GM12892 (cell line): ENCODE measurements around the gene TBC1D22A.

Source experiments
- POLR2A ChIP-seq: IDR thresholded peaks from 2 replicates; pipeline ENCODE4 v1.6.1; 2011; ENCODE audit warnings: low read depth, low read length, control low read depth
- POLR2AphosphoS5 ChIP-seq: IDR thresholded peaks from 2 replicates; pipeline ENCODE4 v1.6.1; 2011; ENCODE audit warnings: low read depth, low read length, control low read depth
- TAF1 ChIP-seq: IDR thresholded peaks from 2 replicates; pipeline ENCODE4 v1.6.1; 2011; ENCODE audit warnings: low read depth, mild to moderate bottlenecking, control low read depth, low read length, borderline replicate concordance

DNA sequence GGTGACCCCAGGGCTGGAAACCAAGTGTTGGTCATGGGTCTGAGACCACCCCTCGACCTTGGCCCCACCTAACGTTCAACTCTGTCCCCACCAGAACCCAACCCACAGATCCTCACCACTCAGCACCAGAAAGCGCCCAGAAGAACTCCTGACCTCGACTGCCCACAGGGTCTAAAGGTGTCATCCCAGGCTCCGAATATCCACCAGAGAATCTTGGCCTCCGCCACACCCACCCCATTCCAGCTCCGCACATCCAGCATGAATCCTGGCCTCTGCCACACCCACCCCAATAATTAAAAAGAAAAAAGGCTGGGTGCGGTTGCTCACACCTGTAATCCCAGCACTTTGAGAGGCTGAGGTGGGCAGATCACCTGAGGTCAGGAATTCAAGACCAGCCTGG is 25.7 kb upstream of the TBC1D22A start:
- TF ChIP-seq TAF1 = no peak
- TF ChIP-seq POLR2AphosphoS5 = no peak
- no peak for TF ChIP-seq POLR2A
